ENCODE data around the gene PARVB. TPM values are rescaled to one million over a fixed set of nuclear protein-coding genes. Genes with fewer than 3 reads are reported as not detected.

Gene PARVB
- total RNA-seq, 4 donors from 2014 or later = 32.1 to 61.9 (median 41.9) TPM

DNA sequence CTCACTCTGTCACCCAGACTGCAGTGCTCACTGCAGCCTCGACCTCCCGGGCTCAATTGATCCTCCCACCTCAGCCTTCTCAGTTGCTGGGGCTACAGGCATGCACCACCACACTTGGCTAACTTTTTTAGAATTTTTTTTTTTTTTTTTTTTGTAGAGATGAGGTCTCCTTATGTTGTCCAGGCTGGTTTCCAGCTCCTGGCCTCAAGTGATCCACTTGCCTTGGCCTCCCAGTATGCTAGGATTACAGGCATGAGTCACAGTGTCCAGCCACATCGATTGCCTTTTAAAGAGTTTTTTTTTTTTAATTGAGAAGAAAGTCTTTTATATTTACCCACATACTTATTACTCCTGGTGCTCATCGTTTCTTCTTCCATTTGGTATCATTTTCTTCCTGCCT lies 186.6 kb downstream of the PARVB start:
- Histone ChIP-seq H3K27me3 (peaks cover 3% of the 10 kb centered on the region), H3K27ac (no peak overlapping the region), H3K9me3 (peaks cover 0 to 28% (median 0%) of the 10 kb centered on the region in 3 donors), H3K36me3 (no peaks in the 10 kb centered on the region), H3K4me3 (no peak overlapping the region), H3K4me1 (peaks cover 0 to 16% (median 10%) of the 10 kb centered on the region in 3 donors)
- 67 to 69% methylated on average over 3 to 4 of the region's 4 CpGs for WGBS, 2 donors (ENCODE audit: low coverage in 1 of 2)
- no peak for ATAC-seq
- TF ChIP-seq POLR2AphosphoS5 (IDR thresholded peaks at IDR 0.05) (no peak), POLR2A (IDR thresholded peaks at IDR 0.05) (no peak), EP300 (IDR thresholded peaks at IDR 0.05) (no peak)
- TF ChIP-seq, protein P1, sequence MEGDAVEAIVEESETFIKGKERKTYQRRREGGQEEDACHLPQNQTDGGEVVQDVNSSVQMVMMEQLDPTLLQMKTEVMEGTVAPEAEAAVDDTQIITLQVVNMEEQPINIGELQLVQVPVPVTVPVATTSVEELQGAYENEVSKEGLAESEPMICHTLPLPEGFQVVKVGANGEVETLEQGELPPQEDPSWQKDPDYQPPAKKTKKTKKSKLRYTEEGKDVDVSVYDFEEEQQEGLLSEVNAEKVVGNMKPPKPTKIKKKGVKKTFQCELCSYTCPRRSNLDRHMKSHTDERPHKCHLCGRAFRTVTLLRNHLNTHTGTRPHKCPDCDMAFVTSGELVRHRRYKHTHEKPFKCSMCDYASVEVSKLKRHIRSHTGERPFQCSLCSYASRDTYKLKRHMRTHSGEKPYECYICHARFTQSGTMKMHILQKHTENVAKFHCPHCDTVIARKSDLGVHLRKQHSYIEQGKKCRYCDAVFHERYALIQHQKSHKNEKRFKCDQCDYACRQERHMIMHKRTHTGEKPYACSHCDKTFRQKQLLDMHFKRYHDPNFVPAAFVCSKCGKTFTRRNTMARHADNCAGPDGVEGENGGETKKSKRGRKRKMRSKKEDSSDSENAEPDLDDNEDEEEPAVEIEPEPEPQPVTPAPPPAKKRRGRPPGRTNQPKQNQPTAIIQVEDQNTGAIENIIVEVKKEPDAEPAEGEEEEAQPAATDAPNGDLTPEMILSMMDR (IDR thresholded peaks at IDR 0.05) = no peak

DNA sequence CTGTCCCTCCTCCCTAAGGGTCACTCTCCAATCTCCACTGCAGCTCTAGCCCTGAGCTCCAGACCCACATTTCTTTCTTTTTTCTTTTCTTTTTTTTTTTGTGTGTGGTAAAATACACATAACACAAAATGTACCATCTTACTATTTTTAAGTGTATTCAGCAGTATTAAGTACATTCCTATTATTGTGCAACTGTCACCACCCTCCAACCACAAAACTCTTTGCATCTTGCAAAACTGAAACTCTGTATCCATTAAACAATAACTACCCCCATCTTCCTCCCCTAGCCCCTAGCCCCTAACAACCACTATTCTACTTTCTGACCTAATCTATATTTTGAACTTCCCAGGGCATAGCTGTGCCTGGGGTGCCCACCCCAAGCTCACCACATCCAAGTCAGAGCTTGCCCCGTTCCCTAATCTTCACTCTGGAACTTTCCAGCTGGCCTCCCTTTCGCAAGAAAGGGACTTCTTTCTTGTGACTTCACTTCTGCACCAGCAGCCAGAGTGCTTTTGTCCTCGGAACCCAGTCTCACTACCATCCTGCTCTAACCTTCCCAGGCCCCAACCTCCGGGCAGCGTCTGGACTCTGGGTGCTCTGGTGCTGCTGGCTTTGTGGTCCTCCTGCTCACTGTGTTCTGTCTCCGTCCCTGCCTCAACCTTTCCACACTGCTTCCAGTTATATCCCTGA lies 187.3 kb downstream of the PARVB start:
- ATAC-seq = peak; percentile 58
- Histone ChIP-seq H3K27me3 (no peaks in the 10 kb centered on the region), H3K9me3 (peaks cover 0 to 31% (median 0%) of the 10 kb centered on the region in 3 donors), H3K27ac (peak overlapping the region in 3 of 4 donors; percentile 12 to 43 (median 22)), H3K4me3 (no peak overlapping the region), H3K36me3 (no peaks in the 10 kb centered on the region), H3K4me1 (peaks cover 0 to 16% (median 10%) of the 10 kb centered on the region in 3 donors)
- no peak for TF ChIP-seq POLR2A (IDR thresholded peaks at IDR 0.05)
- TF ChIP-seq EP300 (IDR thresholded peaks at IDR 0.05) = no peak
- 50 to 79% methylated on average over 3 to 6 of the region's 6 CpGs for WGBS, 2 donors (ENCODE audit: low coverage in 1 of 2)

DNA sequence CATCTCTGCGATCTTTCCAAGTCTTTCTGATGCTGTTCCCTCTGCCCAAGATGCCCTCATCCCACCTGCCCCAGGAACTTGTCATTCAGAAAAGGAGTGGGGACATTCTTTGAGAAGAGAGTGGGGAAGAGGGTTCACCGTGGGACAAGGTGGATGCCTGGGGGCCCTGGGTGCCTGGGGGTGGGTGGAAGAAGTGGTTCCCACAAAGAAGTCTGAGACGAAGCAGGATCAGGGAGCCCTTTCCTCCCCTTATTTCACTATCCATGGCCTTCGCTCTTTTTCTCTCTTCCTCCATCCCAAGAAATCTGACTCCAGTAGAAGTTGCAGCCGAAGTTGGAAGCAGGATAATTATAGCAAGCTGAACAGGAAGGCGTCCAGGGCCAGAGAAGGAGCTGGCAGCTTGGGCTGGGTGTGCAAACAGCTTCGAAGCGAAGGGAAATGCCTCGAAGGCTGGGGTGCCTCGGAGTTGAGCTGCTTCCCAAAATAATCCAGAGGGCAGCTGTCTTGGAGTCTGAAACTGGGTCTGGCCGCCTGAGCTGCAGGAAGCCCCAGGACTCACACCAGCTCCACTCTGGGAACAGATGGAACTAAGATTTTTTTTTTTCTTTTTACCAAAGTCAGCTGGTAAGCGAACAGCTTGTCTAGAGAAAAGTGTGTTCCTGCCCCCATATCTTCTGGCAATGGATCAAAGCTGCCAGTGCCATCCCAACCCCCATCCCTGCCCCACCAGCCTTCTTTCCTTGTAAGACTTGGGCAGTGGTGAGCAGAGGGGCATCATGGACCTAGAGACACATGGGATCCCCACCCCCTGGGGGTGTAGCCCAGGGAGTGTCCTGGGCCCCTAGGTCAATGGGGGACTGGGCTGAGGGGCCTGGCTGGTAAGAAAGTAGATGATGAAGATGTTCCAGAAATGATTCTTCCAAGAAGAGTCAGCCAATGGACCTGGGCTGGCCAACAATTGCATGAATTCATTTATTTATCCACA lies 188.1 kb downstream of the PARVB start:
- TF ChIP-seq POLR2AphosphoS5 (IDR thresholded peaks at IDR 0.05) = no peak
- TF ChIP-seq EP300 (IDR thresholded peaks at IDR 0.05) = no peak
- TF ChIP-seq, protein P1 (IDR thresholded peaks at IDR 0.05) = no peak
- no peak for TF ChIP-seq POLR2A (IDR thresholded peaks at IDR 0.05)
- Histone ChIP-seq H3K27ac (peak overlapping the region in 3 of 4 donors; percentile 22 to 43 (median 31)), H3K36me3 (no peaks in the 10 kb centered on the region), H3K27me3 (no peaks in the 10 kb centered on the region), H3K4me1 (peaks cover 0 to 16% (median 10%) of the 10 kb centered on the region in 3 donors), H3K4me3 (no peak overlapping the region), H3K9me3 (peaks cover 0 to 31% (median 0%) of the 10 kb centered on the region in 3 donors)
- peak; percentile 56 for ATAC-seq
- WGBS, 2 donors (ENCODE audit: low coverage in 1 of 2) = 18 to 21% methylated on average over 7 to 10 of the region's 12 CpGs

DNA sequence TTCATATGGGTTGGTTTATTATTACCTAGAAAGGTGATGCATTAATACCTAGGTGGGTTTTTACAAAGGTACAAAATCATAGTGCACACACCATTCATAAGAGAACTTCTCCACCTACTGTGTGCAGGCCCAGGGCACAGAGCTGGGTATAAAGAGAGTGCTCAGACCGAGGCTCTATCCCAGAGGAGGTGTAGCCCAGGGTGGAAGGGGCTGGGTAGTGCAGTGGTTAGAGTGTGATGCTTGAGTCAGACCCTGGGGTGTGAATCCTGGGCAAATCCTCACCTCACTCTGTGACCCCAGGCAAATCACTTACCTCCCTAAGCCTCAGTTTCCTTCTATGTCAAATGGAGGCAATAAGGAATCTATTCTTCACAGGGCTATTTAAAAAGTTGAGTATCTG lies 188.8 kb downstream of the PARVB start:
- Histone ChIP-seq H3K9me3 (peaks cover 0 to 31% (median 0%) of the 10 kb centered on the region in 3 donors), H3K27ac (peak overlapping the region in 1 of 4 donors; percentile 31), H3K27me3 (no peaks in the 10 kb centered on the region), H3K4me1 (peaks cover 0 to 16% (median 10%) of the 10 kb centered on the region in 3 donors), H3K36me3 (no peaks in the 10 kb centered on the region), H3K4me3 (no peak overlapping the region)
- TF ChIP-seq EP300 (IDR thresholded peaks at IDR 0.05) (no peak), POLR2AphosphoS5 (IDR thresholded peaks at IDR 0.05) (no peak), POLR2A (IDR thresholded peaks at IDR 0.05) (no peak)
- TF ChIP-seq, protein P1 (IDR thresholded peaks at IDR 0.05) = no peak
- no peak for ATAC-seq
- 75% methylated on average over 1 of the region's 1 CpG; no CpG with 5 or more reads in 1 of the 2 donors for WGBS, 2 donors (ENCODE audit: low coverage in 1 of 2)

DNA sequence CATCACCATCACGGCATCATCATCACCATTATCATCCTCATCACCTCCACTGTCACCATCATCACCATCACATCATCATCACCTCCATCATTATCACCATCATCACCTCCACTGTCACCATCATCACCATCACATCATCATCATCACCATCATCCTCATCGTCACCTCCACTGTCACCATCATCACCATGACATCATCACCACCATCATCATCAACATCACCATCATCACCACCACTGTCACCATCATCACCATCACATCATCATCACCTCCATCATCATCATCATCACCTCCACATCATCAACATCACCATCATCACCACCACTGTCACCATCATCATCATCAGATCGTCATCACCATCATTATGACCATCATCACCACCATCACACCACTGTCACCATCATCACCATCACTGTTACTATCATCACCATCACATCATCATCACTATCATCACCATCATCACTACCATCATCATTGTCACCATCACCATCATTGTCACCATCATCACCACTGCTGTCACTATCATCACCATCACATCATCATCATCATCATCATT lies 189.5 kb downstream of the PARVB start:
- 90 to 93% methylated on average over 3 of the region's 3 CpGs for WGBS, 2 donors (ENCODE audit: low coverage in 1 of 2)
- H3K27me3 ChIP-seq = no peaks in the 10 kb centered on the region
- H3K27ac ChIP-seq = no peak overlapping the region
- no peak for TF ChIP-seq POLR2A (IDR thresholded peaks at IDR 0.05)
- no peak for TF ChIP-seq EP300 (IDR thresholded peaks at IDR 0.05)
- TF ChIP-seq, protein P1 (IDR thresholded peaks at IDR 0.05) = no peak
- TF ChIP-seq POLR2AphosphoS5 (IDR thresholded peaks at IDR 0.05) = no peak
- H3K4me3 ChIP-seq = no peak overlapping the region
- peaks cover 0 to 16% (median 10%) of the 10 kb centered on the region in 3 donors for H3K4me1 ChIP-seq
- no peak for ATAC-seq
- peaks cover 0 to 31% (median 0%) of the 10 kb centered on the region in 3 donors for H3K9me3 ChIP-seq
- H3K36me3 ChIP-seq = no peaks in the 10 kb centered on the region
